Hematopoietic multipotent progenitor cell treated with erythropoietin and hydrocortisone succinate and interleukin-3 and kit ligand, for 17 days (in vitro differentiated cells): Measurements from ENCODE around the gene GMPR2.

Experiments used
- DNase-seq: peaks from one replicate; pipeline ENCODE4 v3.0.0-alpha.2; 2015; ENCODE audit warnings: low spot score

The GMPR2 gene

GRCh38 chr14:24268225-24268624, 35.5 kb downstream of the GMPR2 start:
- no peak for DNase-seq

GRCh38 chr14:24269368-24269767, 36.6 kb downstream of the GMPR2 start:
- DNase-seq: no peak

GRCh38 chr14:24269910-24270536, 37.3 kb downstream of the GMPR2 start:
- DNase-seq: no peak

- no peak for DNase-seq
These were observed 37.9 kb downstream of the GMPR2 start for GRCh38 chr14:24270537-24271133.

GRCh38 chr14:24271134-24271833, 38.6 kb downstream of the GMPR2 start, which contains the start of gene RABGGTA:
TSS of gene RABGGTA (minus strand) at chr14:24271597. CDS start at chr14:24271115, 482 bp downstream.
- DNase-seq: peak; percentile 91

- no peak for DNase-seq
These were observed 39.1 kb downstream of the GMPR2 start for GRCh38 chr14:24271834-24272263.

GRCh38 chr14:24272467-24272866, 39.7 kb downstream of the GMPR2 start:
- DNase-seq: no peak

GRCh38 chr14:24273422-24273998, 40.8 kb downstream of the GMPR2 start:
- DNase-seq: no peak

- peak; percentile 36 for DNase-seq
These were observed 41.4 kb downstream of the GMPR2 start for GRCh38 chr14:24274101-24274543.

GRCh38 chr14:24277071-24277470, 44.3 kb downstream of the GMPR2 start:
- no peak for DNase-seq

GRCh38 chr14:24277606-24278321, 45.0 kb downstream of the GMPR2 start:
- DNase-seq: no peak

- DNase-seq: no peak
These were observed 45.7 kb downstream of the GMPR2 start for GRCh38 chr14:24278424-24278823.

GRCh38 chr14:24279301-24280186, 46.8 kb downstream of the GMPR2 start:
- peak; percentile 67 for DNase-seq

GRCh38 chr14:24280797-24281460, 48.2 kb downstream of the GMPR2 start:
- no peak for DNase-seq

- no peak for DNase-seq
These were observed 48.9 kb downstream of the GMPR2 start for GRCh38 chr14:24281636-24282035.

GRCh38 chr14:24282736-24283135, 50.0 kb downstream of the GMPR2 start:
- DNase-seq: no peak

GRCh38 chr14:24283796-24284460, 51.2 kb downstream of the GMPR2 start:
- DNase-seq: no peak

GRCh38 chr14:24284501-24285035, 51.8 kb downstream of the GMPR2 start:
- no peak for DNase-seq

- no peak for DNase-seq
These were observed 52.6 kb downstream of the GMPR2 start for GRCh38 chr14:24285351-24285750.

GRCh38 chr14:24286996-24287395, 54.3 kb downstream of the GMPR2 start:
- no peak for DNase-seq
